HCT116 (cell line): Measurements from ENCODE around the gene SMIM24.

Experiments
- POLR2AphosphoS5 ChIP-seq: IDR thresholded peaks from 2 replicates; pipeline ENCODE4 v1.6.1; 2011; ENCODE audit warnings: mild to moderate bottlenecking, low read depth, low read length, moderate library complexity
- RAD21 ChIP-seq: IDR thresholded peaks from 2 replicates; pipeline ENCODE4 v1.6.1; 2012; ENCODE audit warnings: low read depth, mild to moderate bottlenecking
- ZNF274 ChIP-seq: fragments of 200-500 bp; sonication (Bioruptor generic); IDR thresholded peaks from 2 replicates; pipeline ENCODE4 v1.6.1; 2014; ENCODE audit warnings: mild to moderate bottlenecking, low read depth, low read length, inconsistent platforms
- TF ChIP-seq, protein P1 (sequence below): IDR thresholded peaks from 2 replicates; pipeline ENCODE4 v1.6.1; 2012; ENCODE audit warnings: low read depth

DNA sequence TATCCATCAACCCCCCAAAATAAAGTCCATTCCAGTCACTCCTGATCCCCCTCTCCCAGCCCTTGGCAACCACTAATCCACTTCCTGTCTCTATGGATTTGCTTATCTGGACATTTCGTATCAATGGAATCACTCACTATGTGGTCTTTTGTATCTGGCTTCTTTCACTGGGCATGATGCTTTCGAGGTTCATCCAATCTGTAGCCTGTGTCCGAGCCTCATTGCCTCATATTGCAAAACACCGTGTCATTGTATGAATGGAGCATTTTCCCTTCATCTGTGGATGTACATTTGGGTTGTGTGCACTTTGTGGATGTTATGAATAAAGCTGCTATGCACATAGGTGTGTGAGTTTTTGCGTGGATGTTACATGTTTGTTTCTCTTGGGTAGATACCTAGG is 24.4 kb upstream of the SMIM24 start:
- TF ChIP-seq RAD21 (no peak), POLR2AphosphoS5 (no peak), ZNF274 (no peak)
- TF ChIP-seq, protein P1, sequence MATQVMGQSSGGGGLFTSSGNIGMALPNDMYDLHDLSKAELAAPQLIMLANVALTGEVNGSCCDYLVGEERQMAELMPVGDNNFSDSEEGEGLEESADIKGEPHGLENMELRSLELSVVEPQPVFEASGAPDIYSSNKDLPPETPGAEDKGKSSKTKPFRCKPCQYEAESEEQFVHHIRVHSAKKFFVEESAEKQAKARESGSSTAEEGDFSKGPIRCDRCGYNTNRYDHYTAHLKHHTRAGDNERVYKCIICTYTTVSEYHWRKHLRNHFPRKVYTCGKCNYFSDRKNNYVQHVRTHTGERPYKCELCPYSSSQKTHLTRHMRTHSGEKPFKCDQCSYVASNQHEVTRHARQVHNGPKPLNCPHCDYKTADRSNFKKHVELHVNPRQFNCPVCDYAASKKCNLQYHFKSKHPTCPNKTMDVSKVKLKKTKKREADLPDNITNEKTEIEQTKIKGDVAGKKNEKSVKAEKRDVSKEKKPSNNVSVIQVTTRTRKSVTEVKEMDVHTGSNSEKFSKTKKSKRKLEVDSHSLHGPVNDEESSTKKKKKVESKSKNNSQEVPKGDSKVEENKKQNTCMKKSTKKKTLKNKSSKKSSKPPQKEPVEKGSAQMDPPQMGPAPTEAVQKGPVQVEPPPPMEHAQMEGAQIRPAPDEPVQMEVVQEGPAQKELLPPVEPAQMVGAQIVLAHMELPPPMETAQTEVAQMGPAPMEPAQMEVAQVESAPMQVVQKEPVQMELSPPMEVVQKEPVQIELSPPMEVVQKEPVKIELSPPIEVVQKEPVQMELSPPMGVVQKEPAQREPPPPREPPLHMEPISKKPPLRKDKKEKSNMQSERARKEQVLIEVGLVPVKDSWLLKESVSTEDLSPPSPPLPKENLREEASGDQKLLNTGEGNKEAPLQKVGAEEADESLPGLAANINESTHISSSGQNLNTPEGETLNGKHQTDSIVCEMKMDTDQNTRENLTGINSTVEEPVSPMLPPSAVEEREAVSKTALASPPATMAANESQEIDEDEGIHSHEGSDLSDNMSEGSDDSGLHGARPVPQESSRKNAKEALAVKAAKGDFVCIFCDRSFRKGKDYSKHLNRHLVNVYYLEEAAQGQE: no peak
